OCI-LY7 (cell line): ENCODE results near the gene ZFR2. TPM values are rescaled to one million over a fixed set of nuclear protein-coding genes. Genes with fewer than 3 reads are reported as not detected.

Source experiments
- BruUV-seq: library from RNA; stranded (reverse); fragments of 400-500 nt; replicated peaks from 2 replicates; lab custom pipeline; 2021; lab: Mats Ljungman, UMichigan
- CTCF ChIA-PET: fragments of 300-600 bp; sonication (Branson Sonifier 250); formaldehyde crosslinking; loops from one replicate; lab custom pipeline; 2022; ENCODE audit warnings: antibody characterized with exemption; ENCODE audit not compliant: unreplicated experiment; lab: Charles Lee
- POLR2A ChIA-PET: fragments of 300-600 bp; sonication (Branson Sonifier 250); formaldehyde crosslinking; loops from one replicate; lab custom pipeline; 2022; ENCODE audit warnings: antibody characterized with exemption; lab: Charles Lee
- DNase-seq: peaks from one replicate; pipeline ENCODE4 v3.0.0-alpha.2; 2015; ENCODE audit warnings: low spot score
- H2AFZ ChIP-seq: fragments of 200-600 bp; sonication (generic), shearing (Covaris generic); 2 replicates; pipeline ENCODE4 v1.6.1; 2014; ENCODE audit warnings: mild to moderate bottlenecking, antibody characterized with exemption, low read length, moderate library complexity
- H3K27ac ChIP-seq: fragments of 200-600 bp; sonication (generic); 2 replicates; pipeline ENCODE4 v1.5.1; 2014; ENCODE audit warnings: mixed run types, low read depth, mild to moderate bottlenecking, moderate library complexity, low read length, inconsistent platforms; ENCODE audit not compliant: poor library complexity, severe bottlenecking
- H3K36me3 ChIP-seq: fragments of 200-600 bp; sonication (generic); 2 replicates; pipeline ENCODE4 v1.6.1; 2014; ENCODE audit warnings: mild to moderate bottlenecking, antibody characterized with exemption, low read length, moderate library complexity, mixed read lengths; ENCODE audit not compliant: insufficient read depth
- H3K4me1 ChIP-seq: fragments of 200-600 bp; sonication (generic); 2 replicates; pipeline ENCODE4 v1.5.1; 2014; ENCODE audit warnings: mild to moderate bottlenecking, low read length; ENCODE audit not compliant: insufficient read depth, poor library complexity, severe bottlenecking
- H3K4me2 ChIP-seq: fragments of 200-600 bp; sonication (generic); 2 replicates; pipeline ENCODE4 v1.6.1; 2014; ENCODE audit warnings: mild to moderate bottlenecking, low read length
- H3K4me3 ChIP-seq: fragments of 200-600 bp; sonication (generic); 2 replicates; pipeline ENCODE4 v1.5.1; 2014; ENCODE audit warnings: mild to moderate bottlenecking, low read depth, low read length; ENCODE audit not compliant: poor library complexity, severe bottlenecking
- H3K79me2 ChIP-seq: fragments of 200-600 bp; sonication (generic); 2 replicates; pipeline ENCODE4 v1.6.1; 2016; ENCODE audit warnings: low read depth, mild to moderate bottlenecking, low read length, moderate library complexity, mixed read lengths; ENCODE audit not compliant: insufficient read depth
- H3K9me2 ChIP-seq: fragments of 200-600 bp; sonication (generic); 2 replicates; pipeline ENCODE4 v1.6.1; 2016; ENCODE audit warnings: mild to moderate bottlenecking, low read length, mixed read lengths; ENCODE audit not compliant: insufficient read depth
- H3K9me3 ChIP-seq: fragments of 200-600 bp; sonication (generic); 2 replicates; pipeline ENCODE4 v1.6.1; 2014; ENCODE audit warnings: mild to moderate bottlenecking, mixed run types, low read length, mixed read lengths
- H4K20me1 ChIP-seq: fragments of 200-600 bp; sonication (generic); 2 replicates; pipeline ENCODE4 v1.6.1; 2014; ENCODE audit warnings: mild to moderate bottlenecking, antibody characterized with exemption, low read length, moderate library complexity, mixed read lengths; ENCODE audit not compliant: insufficient read depth
- EZH2phosphoT487 ChIP-seq: fragments of 200-600 bp; sonication (generic); IDR thresholded peaks from 2 replicates; pipeline ENCODE4 v1.6.1; 2018; ENCODE audit warnings: low read depth, borderline replicate concordance, mild to moderate bottlenecking, mixed run types, antibody characterized with exemption, low read length, moderate library complexity, mixed read lengths
- intact Hi-C: fragments of 100-400 bp; cut with micrococcal nuclease; formaldehyde crosslinking; loops from one replicate; pipeline ENCODE4 v1.10.0; 2022; ENCODE audit not compliant: unreplicated experiment
- total RNA-seq, 2 experiments: library from RNA; depleted of rRNA in 1 of 2; stranded (reverse); fragments of >200 nt in 1 of 2; shearing (Covaris generic) in 1 of 2; gene quantifications; 2 replicates each; pipeline ENCODE4 v1.2.3, GENCODE V29; 2014 to 2022
- TF ChIP-seq, protein P1 (sequence below): fragments of 200-600 bp; sonication (generic); conservative IDR thresholded peaks from 2 replicates; pipeline ENCODE4 v1.5.1; 2014; ENCODE audit warnings: mild to moderate bottlenecking, antibody characterized with exemption, low read length, moderate library complexity, mixed read lengths

The ZFR2 gene
- total RNA-seq, 2 experiments from 2014 or later = not detected

- Histone ChIP-seq H3K36me3 (no peaks in the 10 kb centered on the region), H3K27ac (no peak overlapping the region), H3K4me2 (no peak overlapping the region), H3K4me1 (no peaks in the 10 kb centered on the region), H3K4me3 (no peak overlapping the region), H3K9me2 (no peaks in the 10 kb centered on the region), H3K79me2 (no peaks in the 10 kb centered on the region), H2AFZ (no peak overlapping the region), H3K9me3 (peaks cover 13% of the 10 kb centered on the region; the same call in 1 of the 2 replicates), H4K20me1 (no peaks in the 10 kb centered on the region)
- DNase-seq = no peak
- BruUV-seq = no TSS peak
- ChIA-PET CTCF (no interaction called here), POLR2A (interaction anchor here (0.7 kb wide), 1 partner anchor 1839 kb away, joined by 5 read pairs; no protein-coding TSS in a partner anchor)
- no peak for TF ChIP-seq EZH2phosphoT487
- TF ChIP-seq, protein P1, sequence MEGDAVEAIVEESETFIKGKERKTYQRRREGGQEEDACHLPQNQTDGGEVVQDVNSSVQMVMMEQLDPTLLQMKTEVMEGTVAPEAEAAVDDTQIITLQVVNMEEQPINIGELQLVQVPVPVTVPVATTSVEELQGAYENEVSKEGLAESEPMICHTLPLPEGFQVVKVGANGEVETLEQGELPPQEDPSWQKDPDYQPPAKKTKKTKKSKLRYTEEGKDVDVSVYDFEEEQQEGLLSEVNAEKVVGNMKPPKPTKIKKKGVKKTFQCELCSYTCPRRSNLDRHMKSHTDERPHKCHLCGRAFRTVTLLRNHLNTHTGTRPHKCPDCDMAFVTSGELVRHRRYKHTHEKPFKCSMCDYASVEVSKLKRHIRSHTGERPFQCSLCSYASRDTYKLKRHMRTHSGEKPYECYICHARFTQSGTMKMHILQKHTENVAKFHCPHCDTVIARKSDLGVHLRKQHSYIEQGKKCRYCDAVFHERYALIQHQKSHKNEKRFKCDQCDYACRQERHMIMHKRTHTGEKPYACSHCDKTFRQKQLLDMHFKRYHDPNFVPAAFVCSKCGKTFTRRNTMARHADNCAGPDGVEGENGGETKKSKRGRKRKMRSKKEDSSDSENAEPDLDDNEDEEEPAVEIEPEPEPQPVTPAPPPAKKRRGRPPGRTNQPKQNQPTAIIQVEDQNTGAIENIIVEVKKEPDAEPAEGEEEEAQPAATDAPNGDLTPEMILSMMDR = no peak
- intact Hi-C loops = no loop called here
Measured at GRCh38 chr19:3839941-3840340, 28.9 kb downstream of the ZFR2 start.

- no peaks in the 10 kb centered on the region for H3K79me2 ChIP-seq
- BruUV-seq = no TSS peak
- intact Hi-C loops = no loop called here
- H4K20me1 ChIP-seq = no peaks in the 10 kb centered on the region
- no peak overlapping the region for H3K4me2 ChIP-seq
- no peak overlapping the region for H2AFZ ChIP-seq
- H3K9me2 ChIP-seq = no peaks in the 10 kb centered on the region
- CTCF ChIA-PET = no interaction called here
- no peak overlapping the region for H3K27ac ChIP-seq
- H3K4me3 ChIP-seq = no peak overlapping the region
- TF ChIP-seq EZH2phosphoT487 = no peak
- TF ChIP-seq, protein P1 = no peak
- H3K9me3 ChIP-seq = peaks cover 13% of the 10 kb centered on the region; the same call in 1 of the 2 replicates
- no peaks in the 10 kb centered on the region for H3K4me1 ChIP-seq
- no peak for DNase-seq
- H3K36me3 ChIP-seq = no peaks in the 10 kb centered on the region
- POLR2A ChIA-PET = no interaction called here
Measured at GRCh38 chr19:3838661-3839060, 30.2 kb downstream of the ZFR2 start.

DNA sequence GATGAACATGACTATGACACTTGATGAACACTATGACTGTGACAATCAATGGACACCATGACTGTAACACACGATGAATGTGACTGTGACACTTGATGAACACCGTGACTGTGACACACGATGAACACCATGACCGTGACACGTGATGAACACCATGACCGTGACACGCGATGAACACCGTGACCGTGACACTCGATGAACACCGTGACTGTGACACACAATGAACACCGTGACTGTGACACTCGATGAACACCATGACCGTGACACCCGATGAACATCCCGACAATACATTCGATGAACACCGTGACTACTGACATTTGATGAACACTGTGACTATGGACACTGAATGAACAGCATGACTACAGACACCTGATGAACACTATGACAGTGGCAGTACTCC lies 30.9 kb downstream of the ZFR2 start:
- H3K4me2 ChIP-seq = no peak overlapping the region
- BruUV-seq = no TSS peak
- H3K4me1 ChIP-seq = no peaks in the 10 kb centered on the region
- no peaks in the 10 kb centered on the region for H3K9me2 ChIP-seq
- H3K36me3 ChIP-seq = no peaks in the 10 kb centered on the region
- H3K9me3 ChIP-seq = peaks cover 13% of the 10 kb centered on the region; the same call in 1 of the 2 replicates
- H3K4me3 ChIP-seq = no peak overlapping the region
- no peak overlapping the region for H2AFZ ChIP-seq
- H4K20me1 ChIP-seq = no peaks in the 10 kb centered on the region
- no peak for DNase-seq
- H3K79me2 ChIP-seq = no peaks in the 10 kb centered on the region
- H3K27ac ChIP-seq = no peak overlapping the region
- CTCF ChIA-PET = no interaction called here
- TF ChIP-seq EZH2phosphoT487 = no peak
- TF ChIP-seq, protein P1 = no peak
- intact Hi-C loops = no loop called here
- POLR2A ChIA-PET = no interaction called here
